ENCODE measurements around the gene GTPBP1.

GTPBP1 gene

DNA sequence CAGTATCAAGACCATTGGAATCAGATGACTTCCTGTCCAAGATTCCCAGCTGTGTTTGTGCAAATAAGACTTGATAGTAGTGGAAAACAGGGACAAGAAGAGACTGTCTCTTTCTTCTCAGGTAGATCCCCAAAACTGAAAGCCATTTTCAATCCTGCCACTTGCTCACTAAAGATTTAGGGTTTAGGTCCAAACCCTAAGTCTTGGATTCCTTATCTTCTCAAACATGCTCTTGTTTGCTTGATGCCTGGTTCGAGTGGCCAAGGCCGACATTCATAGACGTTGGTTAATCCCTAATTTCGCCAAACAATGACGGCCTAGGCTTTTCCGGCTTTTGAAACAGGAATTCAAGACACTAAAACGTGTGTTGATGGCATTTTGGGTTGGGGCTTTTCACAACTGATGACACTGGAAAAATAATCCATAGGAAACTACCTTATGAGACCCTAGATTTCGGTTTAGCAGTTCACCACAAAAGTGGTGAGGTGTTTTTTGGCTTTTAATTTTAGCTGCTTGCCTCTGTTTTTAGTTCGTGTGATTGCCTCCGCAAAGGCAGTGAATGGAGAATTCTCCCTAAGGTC, 1.0 kb upstream of the GTPBP1 start:
- no peak for DNase-seq

GRCh38 chr22:38706101-38706900, 557 bp downstream of the GTPBP1 start:
- no peak for DNase-seq

DNA sequence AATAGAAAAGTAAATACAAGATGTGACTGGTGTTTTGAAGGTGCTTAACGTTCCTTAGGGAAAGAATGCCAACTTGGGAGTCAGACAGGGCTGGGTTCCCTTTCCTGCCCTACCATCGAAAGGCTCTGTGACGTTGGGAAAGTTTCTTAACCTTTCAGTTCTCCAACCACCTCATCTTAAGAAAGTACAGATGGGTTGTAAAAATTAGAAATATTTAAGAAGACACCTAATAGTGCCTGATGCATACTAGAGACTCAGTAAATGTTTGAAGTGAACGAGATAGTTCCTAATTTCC, 1.1 kb downstream of the GTPBP1 start:
- no peak for DNase-seq

- no peak for DNase-seq
Measured at GRCh38 chr22:38707346-38707745, 1.6 kb downstream of the GTPBP1 start.

- no peak for DNase-seq
Measured at GRCh38 chr22:38707984-38708383, 2.2 kb downstream of the GTPBP1 start.

- DNase-seq, result no peak
Measured at GRCh38 chr22:38709306-38709705, 3.6 kb downstream of the GTPBP1 start.

GRCh38 chr22:38710351-38710750, 4.6 kb downstream of the GTPBP1 start:
- DNase-seq, result no peak

GRCh38 chr22:38710866-38711265, 5.1 kb downstream of the GTPBP1 start:
- no peak for DNase-seq

GRCh38 chr22:38712486-38713207, 6.9 kb downstream of the GTPBP1 start:
- DNase-seq, result no peak

GRCh38 chr22:38713921-38714320, 8.2 kb downstream of the GTPBP1 start:
- DNase-seq, result no peak

DNA sequence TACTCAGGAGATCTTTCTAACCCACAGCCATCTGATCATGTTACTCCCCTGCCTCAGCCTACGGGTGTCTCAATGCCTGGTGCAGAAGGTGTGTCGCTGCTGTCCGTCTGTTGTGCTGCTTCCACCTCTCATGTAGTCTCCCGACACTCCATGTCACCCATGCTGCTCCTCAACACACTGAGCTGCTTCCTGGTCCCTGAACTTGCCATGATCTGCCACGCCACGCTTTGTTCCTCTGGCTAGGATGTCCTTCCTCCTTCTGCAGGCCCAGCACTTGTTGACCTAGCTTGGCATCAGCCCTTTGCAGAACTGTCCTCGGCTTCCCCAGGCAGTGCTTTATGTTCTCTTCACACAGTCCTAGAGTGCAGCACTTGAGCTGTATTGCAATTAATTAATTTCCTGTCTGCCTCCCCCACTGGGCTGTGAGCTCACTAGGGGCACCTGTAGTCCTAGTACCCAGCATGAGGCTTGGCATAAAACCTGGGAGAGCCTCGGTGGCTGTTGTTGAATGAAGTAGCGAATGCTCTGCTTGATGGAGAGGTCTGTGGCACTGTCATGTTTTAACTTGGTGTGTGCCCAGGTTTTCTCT, 9.5 kb downstream of the GTPBP1 start:
- no peak for DNase-seq

GRCh38 chr22:38715852-38716251, 10.1 kb downstream of the GTPBP1 start:
- DNase-seq, result no peak

- DNase-seq, result no peak
Measured at GRCh38 chr22:38716271-38716670, 10.5 kb downstream of the GTPBP1 start.

- no peak for DNase-seq
Measured at GRCh38 chr22:38716826-38717225, 11.1 kb downstream of the GTPBP1 start.

GRCh38 chr22:38717244-38717643, 11.5 kb downstream of the GTPBP1 start:
- DNase-seq, result no peak

GRCh38 chr22:38718414-38718813, 12.7 kb downstream of the GTPBP1 start:
- DNase-seq, result no peak

- no peak for DNase-seq
Measured at GRCh38 chr22:38719196-38719595, 13.5 kb downstream of the GTPBP1 start.

DNA sequence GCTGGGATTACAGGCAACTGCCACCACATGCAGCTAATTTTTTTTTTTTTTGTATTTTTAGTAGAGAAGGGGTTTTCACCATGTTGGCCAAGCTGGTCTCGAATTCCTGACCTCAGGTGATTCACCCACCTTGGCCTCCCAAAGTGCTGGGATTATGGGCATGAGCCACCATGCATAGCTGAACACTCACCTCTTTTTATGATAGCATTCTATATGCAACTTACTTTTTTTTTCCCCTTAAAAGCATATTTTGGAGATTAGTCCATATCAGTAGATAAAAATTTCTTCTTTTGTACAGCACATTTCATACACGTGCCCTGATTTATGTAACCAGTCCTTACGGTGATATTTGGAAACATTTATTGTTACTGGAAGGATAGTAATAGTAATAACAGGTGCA, 14.6 kb downstream of the GTPBP1 start:
- DNase-seq, result no peak

DNA sequence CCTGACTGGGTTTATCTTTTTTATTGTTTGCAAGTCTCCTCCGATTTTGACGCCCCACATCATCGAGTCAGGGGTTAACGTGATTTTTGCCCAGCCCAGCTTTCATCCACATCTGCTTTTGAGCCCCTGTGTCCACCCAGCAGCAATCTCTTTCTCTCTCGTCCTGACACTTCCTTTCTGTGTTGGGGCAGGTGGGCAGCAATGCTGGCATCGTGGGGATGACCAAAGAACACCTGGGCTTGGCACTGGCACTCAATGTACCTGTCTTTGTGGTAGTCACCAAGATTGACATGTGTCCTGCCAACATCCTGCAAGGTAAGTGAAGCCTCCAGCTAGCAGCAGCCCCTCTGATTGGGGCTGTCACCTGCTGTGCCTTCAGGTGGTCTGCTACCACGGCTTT, 15.8 kb downstream of the GTPBP1 start:
- no peak for DNase-seq

DNA sequence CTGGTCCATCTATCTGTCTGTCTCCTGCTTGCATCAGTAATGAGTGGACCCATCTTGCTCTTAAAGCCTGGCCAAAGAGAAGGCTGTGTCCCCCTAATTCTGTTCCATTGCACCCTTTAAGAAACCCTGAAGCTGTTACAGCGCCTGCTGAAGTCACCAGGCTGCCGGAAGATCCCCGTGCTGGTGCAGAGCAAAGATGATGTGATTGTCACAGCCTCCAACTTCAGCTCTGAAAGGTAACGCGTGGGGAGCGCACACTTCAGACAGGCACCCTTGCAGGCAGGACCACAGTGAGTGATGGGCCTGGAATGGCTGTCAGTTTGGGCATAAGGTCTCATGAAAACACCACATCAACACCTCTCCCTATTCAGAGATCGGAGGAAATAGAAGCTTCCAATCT, 18.4 kb downstream of the GTPBP1 start:
- no peak for DNase-seq

DNA sequence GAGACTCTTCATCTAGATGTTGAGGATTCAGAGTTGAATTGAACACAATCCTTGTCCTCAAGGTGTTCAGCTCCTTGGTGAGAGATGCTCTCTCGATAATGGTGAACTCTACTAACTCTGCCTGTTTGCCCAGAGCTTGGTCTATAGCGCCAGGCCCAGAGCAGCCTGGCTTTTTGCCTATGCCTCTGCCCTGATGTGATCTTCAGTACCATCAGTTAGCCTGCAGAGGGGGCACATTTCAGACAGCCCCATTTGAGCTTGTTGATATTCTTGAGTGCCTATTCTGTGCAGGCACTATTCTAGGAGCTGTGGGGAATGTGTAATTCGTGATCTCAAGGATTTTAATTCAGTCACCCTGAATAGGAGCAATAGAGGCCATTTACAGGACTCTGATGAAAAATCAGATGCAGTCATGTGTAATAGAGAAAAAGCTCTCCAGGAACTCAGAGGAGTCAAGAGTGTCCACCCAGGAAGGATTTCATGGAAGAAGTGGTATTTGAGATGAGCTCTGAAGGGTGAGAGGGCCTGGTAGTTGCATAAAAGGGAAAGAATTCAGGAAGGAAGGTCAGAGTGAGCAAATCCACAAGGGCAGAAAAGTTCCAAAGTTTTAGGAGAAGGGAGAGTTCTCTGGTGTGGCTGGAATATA, 19.3 kb downstream of the GTPBP1 start:
- DNase-seq, result no peak

- no peak for DNase-seq
Measured at GRCh38 chr22:38725900-38726655, 20.3 kb downstream of the GTPBP1 start.

DNA sequence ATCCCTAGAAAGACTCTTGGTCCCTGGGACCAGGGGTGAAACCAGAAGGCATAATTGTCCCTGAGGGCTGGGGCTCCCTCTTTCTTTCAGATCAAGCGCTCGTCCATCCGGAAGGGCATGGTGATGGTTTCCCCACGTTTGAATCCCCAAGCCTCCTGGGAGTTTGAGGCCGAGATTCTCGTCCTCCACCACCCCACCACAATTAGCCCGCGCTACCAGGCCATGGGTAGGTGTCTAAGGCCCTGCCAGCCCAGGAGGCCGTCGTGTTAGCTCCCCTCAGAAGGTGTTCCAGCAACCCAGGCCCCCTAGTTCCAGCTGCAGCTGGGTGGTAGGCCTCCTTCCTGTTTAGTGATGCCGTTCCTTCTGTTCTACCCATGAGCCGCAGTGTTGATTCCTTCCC, 21.4 kb downstream of the GTPBP1 start:
- DNase-seq, result no peak

Measured in activated effector memory CD4-positive, alpha-beta T cell treated with Interleukin-2 at 50 U/mL for 16 hours (primary cell).